ENCODE data around the gene ADCY10.

DNA sequence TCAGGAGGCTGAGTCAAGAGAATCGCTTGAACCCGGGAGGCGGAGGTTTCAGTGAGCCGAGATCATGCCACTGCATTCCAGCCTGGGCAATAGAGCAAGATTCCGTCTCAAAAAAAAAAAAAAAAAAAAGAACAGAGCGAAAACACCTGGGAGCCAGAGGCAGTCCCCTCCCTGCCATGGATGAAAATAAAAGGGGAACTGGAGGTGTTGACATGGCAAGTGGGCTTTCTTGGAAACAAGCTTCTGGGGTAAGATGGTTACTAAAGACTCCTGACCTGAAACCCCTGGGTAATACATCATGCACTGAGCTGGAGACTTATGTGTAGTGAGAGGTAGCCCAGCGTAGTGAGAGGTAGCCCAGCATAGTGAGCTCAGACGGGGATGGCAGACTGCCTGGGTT, 31.6 kb downstream of the ADCY10 start:
- TF ChIP-seq CTCF (IDR thresholded peaks at IDR 0.05) (no peak), POLR2A (IDR thresholded peaks at IDR 0.05) (no peak)

All from sigmoid colon (tissue), 3 donors.